Measurements from ENCODE around the gene NTMT1. TPM values are rescaled to one million over a fixed set of nuclear protein-coding genes. Genes with fewer than 3 reads are reported as not detected.

Gene NTMT1
- 9.0 and 27.6 TPM in 2 replicates for total RNA-seq (ENCODE audit: low replicate concordance)

DNA sequence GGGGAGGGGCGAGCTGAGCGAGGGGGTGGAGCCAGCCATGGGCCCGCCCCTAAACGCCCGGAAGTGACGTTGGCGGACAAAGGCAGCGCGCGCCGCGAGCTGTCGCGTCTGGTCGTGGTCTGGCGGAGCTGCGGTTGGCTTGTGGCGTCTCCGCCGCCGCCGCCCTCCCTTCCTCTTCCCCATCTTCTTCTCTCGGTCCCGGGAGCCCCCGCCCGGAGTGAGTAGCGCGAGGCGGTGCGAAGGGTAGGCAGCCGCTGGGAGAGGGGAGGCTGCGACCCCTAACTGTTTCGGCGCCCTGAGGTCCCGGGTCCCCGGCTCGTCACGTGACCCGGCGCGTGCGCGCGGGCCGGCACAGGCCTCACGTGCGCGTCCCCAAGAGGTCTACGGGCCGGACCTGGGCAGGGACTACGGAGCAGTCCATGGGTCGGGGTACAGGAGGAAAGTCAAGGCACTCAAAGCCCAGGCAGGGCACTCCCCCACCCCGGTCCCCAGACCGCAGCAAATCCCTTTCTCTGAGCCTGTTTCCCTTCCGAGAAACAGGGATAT, at the start of gene NTMT1:
Gene NTMT1, plus strand, starts transcription at position 85 of the 546 bp plus-strand sequence. CDS start 6,541 bp downstream, outside the sequence.
- TF ChIP-seq, protein P1, sequence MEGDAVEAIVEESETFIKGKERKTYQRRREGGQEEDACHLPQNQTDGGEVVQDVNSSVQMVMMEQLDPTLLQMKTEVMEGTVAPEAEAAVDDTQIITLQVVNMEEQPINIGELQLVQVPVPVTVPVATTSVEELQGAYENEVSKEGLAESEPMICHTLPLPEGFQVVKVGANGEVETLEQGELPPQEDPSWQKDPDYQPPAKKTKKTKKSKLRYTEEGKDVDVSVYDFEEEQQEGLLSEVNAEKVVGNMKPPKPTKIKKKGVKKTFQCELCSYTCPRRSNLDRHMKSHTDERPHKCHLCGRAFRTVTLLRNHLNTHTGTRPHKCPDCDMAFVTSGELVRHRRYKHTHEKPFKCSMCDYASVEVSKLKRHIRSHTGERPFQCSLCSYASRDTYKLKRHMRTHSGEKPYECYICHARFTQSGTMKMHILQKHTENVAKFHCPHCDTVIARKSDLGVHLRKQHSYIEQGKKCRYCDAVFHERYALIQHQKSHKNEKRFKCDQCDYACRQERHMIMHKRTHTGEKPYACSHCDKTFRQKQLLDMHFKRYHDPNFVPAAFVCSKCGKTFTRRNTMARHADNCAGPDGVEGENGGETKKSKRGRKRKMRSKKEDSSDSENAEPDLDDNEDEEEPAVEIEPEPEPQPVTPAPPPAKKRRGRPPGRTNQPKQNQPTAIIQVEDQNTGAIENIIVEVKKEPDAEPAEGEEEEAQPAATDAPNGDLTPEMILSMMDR (IDR thresholded peaks at IDR 0.05; ENCODE audit: insufficient read depth, low read length) = no peak
- DNase-seq (ENCODE audit: low read depth) = peak; percentile 78
- H3K4me3 ChIP-seq (ENCODE audit: low read depth, low read length) = peak within 1 kb of the TSS; percentile 89

DNA sequence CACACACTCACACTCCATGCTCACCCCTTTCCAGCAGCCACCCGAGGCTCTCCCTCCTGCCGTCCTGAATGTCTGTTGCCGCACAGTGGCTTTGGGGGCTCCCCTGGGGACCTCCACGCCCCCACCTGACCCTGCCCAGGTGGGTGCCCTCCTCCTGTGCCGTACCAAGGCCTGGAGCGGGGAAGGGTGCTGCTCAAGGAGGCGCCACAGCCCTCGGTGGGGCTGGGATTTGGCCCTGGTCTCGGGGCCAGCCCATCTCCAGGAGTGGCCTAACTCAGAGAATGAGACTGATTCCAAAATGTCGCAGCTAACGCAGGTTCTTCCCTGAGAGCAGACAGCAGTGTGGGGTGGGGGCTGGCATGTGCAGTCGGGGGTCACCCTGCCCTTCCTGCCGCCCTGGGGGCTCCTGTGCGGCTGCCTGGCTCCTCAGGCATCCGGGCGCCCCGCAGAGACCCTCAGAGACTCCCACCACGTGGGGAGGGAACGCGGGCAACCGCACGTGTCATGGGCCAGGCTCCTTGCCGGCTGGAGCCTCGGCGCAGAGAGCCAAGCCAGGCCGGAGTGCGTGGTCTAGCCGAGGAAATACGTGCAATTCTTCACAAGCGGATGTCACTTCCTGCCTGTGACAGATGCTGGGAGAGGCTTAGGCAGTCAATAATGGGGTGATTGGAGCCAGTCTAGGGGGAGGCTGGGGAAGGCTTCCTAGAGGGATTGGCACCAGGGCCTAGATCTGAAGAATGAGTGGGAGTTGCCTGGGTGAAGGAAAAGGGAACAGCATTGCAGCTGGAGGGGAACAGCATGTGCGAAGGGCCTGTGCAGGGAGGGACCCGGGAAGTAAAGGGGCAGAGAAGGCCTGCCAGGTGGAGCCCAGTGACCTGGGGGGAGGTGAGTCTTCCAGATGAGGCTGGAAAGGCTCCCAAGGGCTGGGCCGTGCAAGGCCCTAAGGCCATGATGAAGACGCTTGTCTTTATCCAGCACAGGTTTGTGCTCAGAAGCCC, 49.1 kb upstream of the NTMT1 start:
- H3K4me3 ChIP-seq (ENCODE audit: low read depth, low read length) = no peak overlapping the region
- DNase-seq (ENCODE audit: low read depth) = peak; percentile 76
- TF ChIP-seq, protein P1 (IDR thresholded peaks at IDR 0.05; ENCODE audit: insufficient read depth, low read length) = no peak

DNA sequence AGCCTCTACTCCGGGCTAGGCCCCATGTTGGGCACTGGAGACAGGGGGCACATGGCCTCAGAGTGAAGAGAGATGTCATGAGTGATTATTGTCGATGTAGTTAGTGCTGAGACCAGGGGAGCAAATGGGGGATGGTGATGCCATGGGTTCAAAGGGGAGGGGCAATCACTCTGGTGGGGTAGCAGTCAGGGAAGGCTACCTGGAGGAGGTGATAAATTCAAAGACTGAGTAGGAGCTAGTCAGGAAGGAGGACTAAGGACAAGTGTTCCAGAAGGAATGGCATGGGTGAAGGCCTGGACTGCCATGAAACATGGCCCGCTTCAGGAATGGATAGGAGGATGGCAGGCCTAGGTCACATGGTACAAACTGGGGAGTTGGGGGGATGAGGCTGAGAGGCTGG, 46.7 kb upstream of the NTMT1 start:
- TF ChIP-seq, protein P1 (IDR thresholded peaks at IDR 0.05; ENCODE audit: insufficient read depth, low read length) = no peak
- no peak overlapping the region for H3K4me3 ChIP-seq (ENCODE audit: low read depth, low read length)
- DNase-seq (ENCODE audit: low read depth) = no peak

DNA sequence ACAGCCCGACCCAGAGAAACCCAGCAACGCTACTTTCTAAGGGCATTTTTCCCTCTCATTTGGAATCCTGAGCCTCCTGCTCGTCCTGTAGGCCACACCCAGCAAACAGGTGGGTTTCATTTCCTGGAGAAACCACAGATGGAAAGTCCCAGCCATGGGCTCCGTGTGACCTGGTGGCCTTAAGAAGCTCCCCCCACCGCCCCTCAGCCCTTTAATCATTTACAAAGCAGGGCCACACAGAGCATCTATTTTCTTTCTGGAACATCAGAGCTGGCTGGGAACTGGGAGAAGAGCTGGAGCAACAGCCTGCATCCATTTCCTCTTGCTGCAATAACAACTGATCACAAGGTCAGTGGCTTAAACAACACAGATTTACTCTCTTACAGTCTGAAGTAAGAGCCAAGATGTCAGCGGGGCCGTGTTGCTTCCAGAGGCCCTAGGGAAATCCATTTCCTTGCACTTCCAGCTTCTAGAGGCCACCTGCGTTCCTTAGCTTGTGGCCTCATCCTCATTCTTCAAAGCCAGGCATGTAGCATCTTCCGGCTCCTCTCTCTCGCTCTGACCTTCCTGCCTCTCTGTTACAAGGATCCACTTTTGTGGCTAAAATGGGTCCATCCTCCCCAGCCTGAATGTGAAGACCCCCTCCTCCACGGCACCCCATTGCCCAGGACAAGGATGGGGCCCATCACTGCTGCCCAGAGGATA, 45.6 kb upstream of the NTMT1 start:
- no peak overlapping the region for H3K4me3 ChIP-seq (ENCODE audit: low read depth, low read length)
- no peak for DNase-seq (ENCODE audit: low read depth)
- TF ChIP-seq, protein P1 (IDR thresholded peaks at IDR 0.05; ENCODE audit: insufficient read depth, low read length) = no peak

DNA sequence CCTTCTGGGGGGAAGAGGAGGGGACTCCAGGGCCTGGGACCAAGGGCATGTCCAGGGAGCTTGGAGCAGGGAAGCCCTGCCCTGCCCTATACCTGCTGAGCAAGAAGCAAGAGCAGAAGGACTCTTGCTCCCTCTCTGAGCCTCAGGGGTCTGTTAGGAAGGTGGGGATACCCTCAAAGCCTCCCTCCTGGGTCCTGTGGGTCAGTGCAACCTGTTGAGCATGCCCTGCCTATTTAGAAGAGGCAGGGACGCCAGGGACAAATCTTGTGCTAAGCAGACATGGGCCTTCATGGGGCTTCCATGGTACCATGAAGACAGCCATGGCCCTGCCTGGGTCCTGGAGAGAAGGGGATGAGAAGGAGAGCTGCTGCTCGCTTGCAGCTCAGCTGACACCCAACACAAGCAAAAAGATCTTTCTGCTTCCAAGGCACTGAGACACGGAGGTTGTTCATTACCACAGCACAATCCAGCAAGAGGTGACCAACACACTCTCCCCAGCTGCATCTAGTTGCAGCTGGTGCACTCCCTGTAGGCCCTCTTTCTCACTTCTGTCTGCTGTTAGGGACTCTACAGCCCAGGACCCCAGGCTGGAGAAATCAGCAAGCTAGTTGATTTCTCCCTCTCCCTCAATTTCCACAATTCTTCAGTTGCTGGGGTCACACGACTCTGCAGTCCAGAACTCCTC, 44.3 kb upstream of the NTMT1 start:
- TF ChIP-seq, protein P1 (IDR thresholded peaks at IDR 0.05; ENCODE audit: insufficient read depth, low read length) = no peak
- no peak for DNase-seq (ENCODE audit: low read depth)
- H3K4me3 ChIP-seq (ENCODE audit: low read depth, low read length) = no peak overlapping the region

- no peak overlapping the region for H3K4me3 ChIP-seq (ENCODE audit: low read depth, low read length)
- DNase-seq (ENCODE audit: low read depth) = no peak
- TF ChIP-seq, protein P1 (IDR thresholded peaks at IDR 0.05; ENCODE audit: insufficient read depth, low read length) = no peak
These were observed 43.1 kb upstream of the NTMT1 start for GRCh38 chr9:129582855-129583254.

Data from fibroblast of the aortic adventitia (primary cell).